CD14-positive monocyte (primary cell): ENCODE results near the gene SAMHD1. TPM values are rescaled to one million over a fixed set of nuclear protein-coding genes. Genes with fewer than 3 reads are reported as not detected.

Experiments used
- DNase-seq, 3 donors: peaks; one replicate each; pipeline ENCODE4 v3.0.0-alpha.2; 2011 to 2022
- H2AFZ ChIP-seq: 2 replicates; pipeline ENCODE4 v1.6.0; 2012; ENCODE audit warnings: mild to moderate bottlenecking, low read depth, low read length, inconsistent platforms; ENCODE audit not compliant: insufficient read depth, poor library complexity, severe bottlenecking
- H3K27ac ChIP-seq, 2 donors: 1 replicate in 1 of 2; 2 replicates in 1 of 2; pipeline ENCODE4 v1.5.1; 2012 to 2013; ENCODE audit warnings: low read length in 2 of 2, control low read depth in 1 of 2, inconsistent platforms in 1 of 2, low read depth in 1 of 2, mild to moderate bottlenecking in 1 of 2
- H3K27me3 ChIP-seq, 2 donors: one replicate each; pipeline versions ENCODE4 v1.6.0 to v1.6.1; 2011 to 2013; ENCODE audit warnings: low read length in 2 of 2; ENCODE audit not compliant: control insufficient read depth in 2 of 2, insufficient read depth in 2 of 2
- H3K36me3 ChIP-seq, 2 donors: replicated peaks in 1 of 2; 1 replicate in 1 of 2; 2 replicates in 1 of 2; pipeline versions ENCODE4 v1.5.1 to v1.6.1; 2012 to 2013; ENCODE audit warnings: low read length in 2 of 2, control low read depth in 1 of 2, inconsistent platforms in 1 of 2, mild to moderate bottlenecking in 1 of 2; ENCODE audit not compliant: insufficient read depth in 2 of 2, control insufficient read depth in 1 of 2
- H3K4me1 ChIP-seq, 2 donors: 1 replicate in 1 of 2; 2 replicates in 1 of 2; pipeline versions ENCODE4 v1.5.1 to v1.6.1; 2012 to 2013; ENCODE audit warnings: low read length in 2 of 2, control low read depth in 1 of 2, inconsistent platforms in 1 of 2, mild to moderate bottlenecking in 1 of 2, moderate library complexity in 1 of 2; ENCODE audit not compliant: insufficient read depth in 2 of 2, control insufficient read depth in 1 of 2
- H3K4me2 ChIP-seq: replicated peaks from 2 replicates; pipeline ENCODE3; 2012; ENCODE audit warnings: low read length, moderate library complexity, mild to moderate bottlenecking; ENCODE audit not compliant: poor library complexity, severe bottlenecking; ENCODE audit errors: extremely low read depth
- H3K4me3 ChIP-seq, 3 experiments: fragments of 200-600 bp in 1 of 3; sonication (generic) in 1 of 3; replicated peaks in 1 of 3; 1 replicate in 2 of 3; 2 replicates in 1 of 3; pipeline ENCODE4 v1.5.1; 2011 to 2013; ENCODE audit warnings: low read length in 3 of 3, mild to moderate bottlenecking in 3 of 3, control low read depth in 2 of 3, low read depth in 2 of 3, inconsistent platforms in 1 of 3, moderate library complexity in 1 of 3
- H3K79me2 ChIP-seq: 2 replicates; pipeline ENCODE4 v1.6.0; 2012; ENCODE audit warnings: mild to moderate bottlenecking, control low read depth, inconsistent platforms, low read length, moderate library complexity; ENCODE audit not compliant: insufficient read depth
- H3K9ac ChIP-seq: 2 replicates; pipeline ENCODE4 v1.6.0; 2017; ENCODE audit warnings: low read length, mild to moderate bottlenecking; ENCODE audit not compliant: insufficient read depth, poor library complexity, severe bottlenecking
- H3K9me3 ChIP-seq, 2 donors: replicated peaks in 1 of 2; 1 replicate in 1 of 2; 2 replicates in 1 of 2; pipeline versions ENCODE4 v1.5.1 to v1.6.1; 2012 to 2013; ENCODE audit warnings: low read length in 2 of 2, control low read depth in 1 of 2; ENCODE audit not compliant: control insufficient read depth in 1 of 2, insufficient read depth in 1 of 2
- H4K20me1 ChIP-seq: 2 replicates; pipeline ENCODE4 v1.6.0; 2012; ENCODE audit warnings: mild to moderate bottlenecking, low read length, control low read depth, moderate library complexity; ENCODE audit not compliant: insufficient read depth
- H3K27ac Mint-ChIP-seq, 7 donors: one replicate each; pipeline ENCODE4 v1.8.0; 2020; ENCODE audit warnings: mild to moderate bottlenecking in 7 of 7, mixed read lengths in 7 of 7, moderate library complexity in 6 of 7, inconsistent platforms in 2 of 7
- H3K27me3 Mint-ChIP-seq, 3 donors: one replicate each; pipeline ENCODE4 v1.8.0; 2021 to 2022; ENCODE audit warnings: low read depth in 3 of 3, mild to moderate bottlenecking in 3 of 3, mixed read lengths in 3 of 3, moderate library complexity in 3 of 3, inconsistent platforms in 1 of 3
- H3K36me3 Mint-ChIP-seq, 2 donors: one replicate each; pipeline ENCODE4 v1.8.0; 2020; ENCODE audit warnings: mixed read lengths in 2 of 2, inconsistent platforms in 1 of 2, mild to moderate bottlenecking in 1 of 2
- H3K4me1 Mint-ChIP-seq: one replicate; pipeline ENCODE4 v1.8.0; 2020; ENCODE audit warnings: mild to moderate bottlenecking, mixed read lengths
- H3K4me3 Mint-ChIP-seq, 2 donors: one replicate each; pipeline ENCODE4 v1.8.0; 2020; ENCODE audit warnings: mild to moderate bottlenecking in 2 of 2, mixed read lengths in 2 of 2, moderate library complexity in 1 of 2
- H3K9me3 Mint-ChIP-seq, 7 donors: one replicate each; pipeline ENCODE4 v1.8.0; 2020 to 2022; ENCODE audit warnings: mixed read lengths in 7 of 7, mild to moderate bottlenecking in 6 of 7, moderate library complexity in 6 of 7, inconsistent platforms in 2 of 7
- WGBS: methylation state at CpG from one replicate; pipeline ENCODE4 v1.1.5; 2013; ENCODE audit warnings: missing lambda C conversion rate; ENCODE audit not compliant: insufficient coverage; 5-methylcytosine and 5-hydroxymethylcytosine counted together
- intact Hi-C, 2 donors: fragments of 100-400 bp; cut with micrococcal nuclease; formaldehyde crosslinking; loops; one replicate each; pipeline versions ENCODE4 v1.15.0 to v1.15.1; 2023
- polyA plus RNA-seq, 3 donors: library from polyadenylated mRNA; depleted of rRNA in 1 of 3; unstranded in 2 of 3; stranded (reverse) in 1 of 3; fragments of 300-500 nt in 2 of 3; fragments of >200 nt in 1 of 3; fragmentation: Illumina TruSeq in 2 of 3; gene quantifications; 1 replicate in 2 of 3; 2 replicates in 1 of 3; pipeline ENCODE4 v1.2.3, GENCODE V29; 2012 to 2021
- TF ChIP-seq, protein P1 (sequence below): fragments of 200-600 bp; IDR thresholded peaks from one replicate; pipeline ENCODE4 v1.8.0; 2022; ENCODE audit warnings: antibody characterized with exemption, mild to moderate bottlenecking

The SAMHD1 gene
- polyA plus RNA-seq, 3 donors: 232 to 796 (median 590) TPM

DNA sequence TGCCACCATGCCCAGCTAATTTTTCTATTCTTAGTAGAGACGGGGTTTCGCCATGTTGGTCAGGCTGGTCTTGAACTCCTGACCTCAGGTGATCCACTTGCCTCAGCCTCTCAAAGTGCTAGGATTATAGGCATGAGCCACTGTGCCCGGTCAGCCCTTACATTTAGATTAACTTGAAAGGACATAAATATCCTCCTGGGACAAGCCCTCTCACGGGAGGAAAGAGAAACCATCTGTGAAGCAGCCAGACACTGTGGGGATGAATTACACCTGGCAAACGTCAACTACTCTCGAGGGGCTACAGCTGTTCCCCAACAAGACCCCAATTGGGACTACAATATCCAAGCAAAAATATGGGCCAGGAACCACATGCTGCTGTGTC is 32.7 kb upstream of the SAMHD1 start:
- H3K36me3 ChIP-seq: no peaks in the 10 kb centered on the region
- intact Hi-C loops: no loop called here

DNA sequence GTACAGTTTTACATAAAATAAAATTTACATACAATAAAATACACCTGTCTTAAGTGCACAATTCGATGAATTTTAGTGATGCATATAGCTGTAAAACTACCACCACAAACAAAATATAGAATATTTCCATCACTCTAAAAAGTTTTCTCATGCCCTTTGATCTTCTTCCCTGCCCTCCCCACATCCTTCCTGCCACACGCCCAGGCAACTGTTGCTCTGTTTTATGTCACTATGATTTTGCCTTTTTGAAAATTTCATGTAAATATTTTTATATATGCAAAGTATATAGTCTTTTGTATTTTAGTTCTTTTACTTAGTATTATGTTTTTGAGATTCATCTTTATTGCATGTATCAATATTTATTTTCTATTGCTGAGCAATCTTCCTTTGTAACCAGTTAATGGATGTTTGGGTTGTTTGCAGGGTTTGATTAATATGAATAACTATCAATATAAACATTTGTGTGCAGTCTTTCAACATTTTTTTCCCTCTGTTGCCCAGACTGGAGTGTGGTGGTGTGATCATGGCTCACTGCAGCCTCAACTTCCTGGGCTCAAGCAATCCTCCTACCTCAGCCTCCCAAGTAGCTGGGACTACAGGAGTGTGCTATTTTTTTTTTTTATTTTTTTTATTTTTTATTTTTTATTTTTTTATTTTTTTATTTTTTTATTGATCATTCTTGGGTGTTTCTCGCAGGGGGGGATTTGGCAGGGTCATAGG is 23.8 kb upstream of the SAMHD1 start:
- Mint-ChIP-seq H3K27me3 (no peaks in the 10 kb centered on the region), H3K4me3 (peak overlapping the region in 1 of 2 donors; percentile 55), H3K4me1 (peaks cover 11% of the 10 kb centered on the region), H3K9me3 (no peaks in the 10 kb centered on the region), H3K36me3 (no peaks in the 10 kb centered on the region), H3K27ac (peak overlapping the region in 2 of 7 donors; percentile 30 to 35)
- H3K9me3 ChIP-seq: no peaks in the 10 kb centered on the region
- no peak for DNase-seq
- intact Hi-C loops: no loop called here
- H3K4me3 ChIP-seq: no peak overlapping the region
- H3K27ac ChIP-seq: no peak overlapping the region
- H3K36me3 ChIP-seq: no peaks in the 10 kb centered on the region
- peaks cover 13 to 15% of the 10 kb centered on the region in 2 donors for H3K4me1 ChIP-seq
- H3K27me3 ChIP-seq: no peaks in the 10 kb centered on the region
- WGBS: no CpG with 5 or more reads among the region's 3 CpGs
- no peaks in the 10 kb centered on the region for H4K20me1 ChIP-seq
- TF ChIP-seq, protein P1, sequence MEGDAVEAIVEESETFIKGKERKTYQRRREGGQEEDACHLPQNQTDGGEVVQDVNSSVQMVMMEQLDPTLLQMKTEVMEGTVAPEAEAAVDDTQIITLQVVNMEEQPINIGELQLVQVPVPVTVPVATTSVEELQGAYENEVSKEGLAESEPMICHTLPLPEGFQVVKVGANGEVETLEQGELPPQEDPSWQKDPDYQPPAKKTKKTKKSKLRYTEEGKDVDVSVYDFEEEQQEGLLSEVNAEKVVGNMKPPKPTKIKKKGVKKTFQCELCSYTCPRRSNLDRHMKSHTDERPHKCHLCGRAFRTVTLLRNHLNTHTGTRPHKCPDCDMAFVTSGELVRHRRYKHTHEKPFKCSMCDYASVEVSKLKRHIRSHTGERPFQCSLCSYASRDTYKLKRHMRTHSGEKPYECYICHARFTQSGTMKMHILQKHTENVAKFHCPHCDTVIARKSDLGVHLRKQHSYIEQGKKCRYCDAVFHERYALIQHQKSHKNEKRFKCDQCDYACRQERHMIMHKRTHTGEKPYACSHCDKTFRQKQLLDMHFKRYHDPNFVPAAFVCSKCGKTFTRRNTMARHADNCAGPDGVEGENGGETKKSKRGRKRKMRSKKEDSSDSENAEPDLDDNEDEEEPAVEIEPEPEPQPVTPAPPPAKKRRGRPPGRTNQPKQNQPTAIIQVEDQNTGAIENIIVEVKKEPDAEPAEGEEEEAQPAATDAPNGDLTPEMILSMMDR: no peak
- no peak overlapping the region for H2AFZ ChIP-seq
- no peaks in the 10 kb centered on the region for H3K79me2 ChIP-seq
- H3K9ac ChIP-seq: no peak overlapping the region
- H3K4me2 ChIP-seq: no peak overlapping the region

More for the DNA sequence above, 32.7 kb upstream of the SAMHD1 start:
- Mint-ChIP-seq H3K4me1 (peaks cover 21% of the 10 kb centered on the region), H3K27ac (no peak overlapping the region), H3K36me3 (peaks cover 0 to 3% of the 10 kb centered on the region in 2 donors), H3K9me3 (peaks cover 0 to 6% (median 2%) of the 10 kb centered on the region in 7 donors), H3K27me3 (peaks cover 0 to 2% (median 0%) of the 10 kb centered on the region in 3 donors), H3K4me3 (no peak overlapping the region)
- Histone ChIP-seq H3K79me2 (no peaks in the 10 kb centered on the region), H3K4me3 (no peak overlapping the region), H3K27me3 (no peaks in the 10 kb centered on the region), H3K4me2 (no peak overlapping the region), H2AFZ (no peak overlapping the region), H3K9me3 (no peaks in the 10 kb centered on the region), H3K4me1 (peaks cover 14 to 18% of the 10 kb centered on the region in 2 donors), H3K9ac (no peak overlapping the region), H3K27ac (no peak overlapping the region), H4K20me1 (no peaks in the 10 kb centered on the region)
- WGBS: 100% methylated on average over 1 of the region's 6 CpGs
- TF ChIP-seq, protein P1: no peak
- DNase-seq: no peak
